Activated naive CD4-positive, alpha-beta T cell treated with anti-CD3 and anti-CD28 coated beads, Interleukin-2, amount 50 U/mL, for 24 hours (primary cell): ENCODE data around the gene GPA33.

Source experiments
- H3K27ac Mint-ChIP-seq: one replicate; pipeline ENCODE4 v1.8.0; 2021; ENCODE audit warnings: mild to moderate bottlenecking, mixed read lengths
- H3K27me3 Mint-ChIP-seq: one replicate; pipeline ENCODE4 v1.8.0; 2021; ENCODE audit warnings: mixed read lengths
- H3K36me3 Mint-ChIP-seq: one replicate; pipeline ENCODE4 v1.8.0; 2021; ENCODE audit warnings: mixed read lengths
- H3K4me1 Mint-ChIP-seq: one replicate; pipeline ENCODE4 v1.8.0; 2021; ENCODE audit warnings: mixed read lengths
- H3K4me3 Mint-ChIP-seq: one replicate; pipeline ENCODE4 v1.8.0; 2021; ENCODE audit warnings: mild to moderate bottlenecking, mixed read lengths
- H3K9me3 Mint-ChIP-seq: one replicate; pipeline ENCODE4 v1.8.0; 2021; ENCODE audit warnings: mixed read lengths

GPA33 gene

GRCh38 chr1:167122568-167122967 lies 32.4 kb upstream of the GPA33 start:
- H3K36me3 Mint-ChIP-seq, result no peaks in the 10 kb centered on the region
- peaks cover 1% of the 10 kb centered on the region for H3K27me3 Mint-ChIP-seq
- H3K27ac Mint-ChIP-seq, result no peak overlapping the region
- peak overlapping the region; percentile 23 for H3K4me3 Mint-ChIP-seq
- no peaks in the 10 kb centered on the region for H3K9me3 Mint-ChIP-seq
- peaks cover 12% of the 10 kb centered on the region for H3K4me1 Mint-ChIP-seq

GRCh38 chr1:167122121-167122480 lies 31.9 kb upstream of the GPA33 start:
- Mint-ChIP-seq H3K27me3 (peaks cover 1% of the 10 kb centered on the region), H3K4me3 (peak overlapping the region; percentile 49), H3K27ac (no peak overlapping the region), H3K4me1 (peaks cover 12% of the 10 kb centered on the region), H3K9me3 (no peaks in the 10 kb centered on the region), H3K36me3 (no peaks in the 10 kb centered on the region)

GRCh38 chr1:167121375-167122120 lies 31.4 kb upstream of the GPA33 start:
- H3K27me3 Mint-ChIP-seq, result peaks cover 1% of the 10 kb centered on the region
- no peaks in the 10 kb centered on the region for H3K9me3 Mint-ChIP-seq
- H3K4me1 Mint-ChIP-seq, result peaks cover 12% of the 10 kb centered on the region
- no peak overlapping the region for H3K27ac Mint-ChIP-seq
- H3K36me3 Mint-ChIP-seq, result no peaks in the 10 kb centered on the region
- H3K4me3 Mint-ChIP-seq, result peak overlapping the region; percentile 90

- no peaks in the 10 kb centered on the region for H3K9me3 Mint-ChIP-seq
- peak overlapping the region; percentile 90 for H3K4me3 Mint-ChIP-seq
- peaks cover 1% of the 10 kb centered on the region for H3K27me3 Mint-ChIP-seq
- no peak overlapping the region for H3K27ac Mint-ChIP-seq
- H3K36me3 Mint-ChIP-seq, result no peaks in the 10 kb centered on the region
- peaks cover 12% of the 10 kb centered on the region for H3K4me1 Mint-ChIP-seq
Observed at GRCh38 chr1:167120899-167121298, 30.7 kb upstream of the GPA33 start.

- Mint-ChIP-seq H3K27ac (peak overlapping the region; percentile 14), H3K27me3 (no peaks in the 10 kb centered on the region), H3K9me3 (no peaks in the 10 kb centered on the region), H3K4me1 (peaks cover 14% of the 10 kb centered on the region), H3K4me3 (no peak overlapping the region), H3K36me3 (no peaks in the 10 kb centered on the region)
Observed at GRCh38 chr1:167119696-167120095, 29.5 kb upstream of the GPA33 start.

- H3K9me3 Mint-ChIP-seq, result no peaks in the 10 kb centered on the region
- H3K27me3 Mint-ChIP-seq, result no peaks in the 10 kb centered on the region
- H3K4me3 Mint-ChIP-seq, result no peak overlapping the region
- no peak overlapping the region for H3K27ac Mint-ChIP-seq
- peaks cover 18% of the 10 kb centered on the region for H3K4me1 Mint-ChIP-seq
- H3K36me3 Mint-ChIP-seq, result no peaks in the 10 kb centered on the region
Observed at GRCh38 chr1:167118188-167118587, 28.0 kb upstream of the GPA33 start.

GRCh38 chr1:167117225-167117624 lies 27.0 kb upstream of the GPA33 start:
- H3K27ac Mint-ChIP-seq, result no peak overlapping the region
- no peak overlapping the region for H3K4me3 Mint-ChIP-seq

GRCh38 chr1:167116174-167116573 lies 26.0 kb upstream of the GPA33 start:
- peaks cover 20% of the 10 kb centered on the region for H3K4me1 Mint-ChIP-seq

More at GRCh38 chr1:167117225-167117624, 27.0 kb upstream of the GPA33 start:
- peaks cover 21% of the 10 kb centered on the region for H3K4me1 Mint-ChIP-seq
- H3K27me3 Mint-ChIP-seq, result no peaks in the 10 kb centered on the region
- H3K36me3 Mint-ChIP-seq, result no peaks in the 10 kb centered on the region
- no peaks in the 10 kb centered on the region for H3K9me3 Mint-ChIP-seq

GRCh38 chr1:167115655-167116054 lies 25.5 kb upstream of the GPA33 start:
- Mint-ChIP-seq H3K9me3 (no peaks in the 10 kb centered on the region), H3K27ac (no peak overlapping the region), H3K27me3 (no peaks in the 10 kb centered on the region), H3K4me1 (peaks cover 23% of the 10 kb centered on the region), H3K4me3 (no peak overlapping the region), H3K36me3 (peaks cover 2% of the 10 kb centered on the region)

More at GRCh38 chr1:167116174-167116573, 26.0 kb upstream of the GPA33 start:
- no peaks in the 10 kb centered on the region for H3K9me3 Mint-ChIP-seq
- no peaks in the 10 kb centered on the region for H3K36me3 Mint-ChIP-seq
- H3K4me3 Mint-ChIP-seq, result no peak overlapping the region
- no peak overlapping the region for H3K27ac Mint-ChIP-seq
- H3K27me3 Mint-ChIP-seq, result no peaks in the 10 kb centered on the region

- no peaks in the 10 kb centered on the region for H3K9me3 Mint-ChIP-seq
- no peaks in the 10 kb centered on the region for H3K27me3 Mint-ChIP-seq
- peaks cover 27% of the 10 kb centered on the region for H3K4me1 Mint-ChIP-seq
- peaks cover 8% of the 10 kb centered on the region for H3K36me3 Mint-ChIP-seq
- H3K27ac Mint-ChIP-seq, result peak overlapping the region; percentile 47
- H3K4me3 Mint-ChIP-seq, result no peak overlapping the region
Observed at GRCh38 chr1:167114725-167115124, 24.5 kb upstream of the GPA33 start.

- H3K9me3 Mint-ChIP-seq, result no peaks in the 10 kb centered on the region
- H3K27me3 Mint-ChIP-seq, result no peaks in the 10 kb centered on the region
- peaks cover 46% of the 10 kb centered on the region for H3K4me1 Mint-ChIP-seq
- H3K36me3 Mint-ChIP-seq, result peaks cover 8% of the 10 kb centered on the region
- H3K27ac Mint-ChIP-seq, result no peak overlapping the region
- H3K4me3 Mint-ChIP-seq, result no peak overlapping the region
Observed at GRCh38 chr1:167111868-167112709, 21.9 kb upstream of the GPA33 start.

GRCh38 chr1:167110586-167110985 lies 20.4 kb upstream of the GPA33 start:
- H3K27me3 Mint-ChIP-seq, result no peaks in the 10 kb centered on the region
- H3K4me1 Mint-ChIP-seq, result peaks cover 50% of the 10 kb centered on the region
- H3K9me3 Mint-ChIP-seq, result no peaks in the 10 kb centered on the region
- H3K4me3 Mint-ChIP-seq, result peak overlapping the region; percentile 52
- peak overlapping the region; percentile 80 for H3K27ac Mint-ChIP-seq
- peaks cover 8% of the 10 kb centered on the region for H3K36me3 Mint-ChIP-seq

GRCh38 chr1:167109125-167109524 lies 18.9 kb upstream of the GPA33 start:
- H3K27me3 Mint-ChIP-seq, result no peaks in the 10 kb centered on the region
- peak overlapping the region; percentile 35 for H3K4me3 Mint-ChIP-seq
- H3K4me1 Mint-ChIP-seq, result peaks cover 59% of the 10 kb centered on the region
- peaks cover 8% of the 10 kb centered on the region for H3K36me3 Mint-ChIP-seq
- no peak overlapping the region for H3K27ac Mint-ChIP-seq
- no peaks in the 10 kb centered on the region for H3K9me3 Mint-ChIP-seq

- H3K9me3 Mint-ChIP-seq, result no peaks in the 10 kb centered on the region
- H3K27ac Mint-ChIP-seq, result no peak overlapping the region
- H3K4me1 Mint-ChIP-seq, result peaks cover 72% of the 10 kb centered on the region
- H3K36me3 Mint-ChIP-seq, result peaks cover 8% of the 10 kb centered on the region
- H3K27me3 Mint-ChIP-seq, result no peaks in the 10 kb centered on the region
- no peak overlapping the region for H3K4me3 Mint-ChIP-seq
Observed at GRCh38 chr1:167107456-167107855, 17.3 kb upstream of the GPA33 start.

- peaks cover 8% of the 10 kb centered on the region for H3K36me3 Mint-ChIP-seq
- peaks cover 68% of the 10 kb centered on the region for H3K4me1 Mint-ChIP-seq
- H3K27me3 Mint-ChIP-seq, result no peaks in the 10 kb centered on the region
- H3K27ac Mint-ChIP-seq, result peak overlapping the region; percentile 43
- H3K4me3 Mint-ChIP-seq, result no peak overlapping the region
- H3K9me3 Mint-ChIP-seq, result no peaks in the 10 kb centered on the region
Observed at GRCh38 chr1:167106119-167106461, 15.9 kb upstream of the GPA33 start.
